GM23248 (cell line): ENCODE data around the gene AASDH. TPM values are rescaled to one million over a fixed set of nuclear protein-coding genes. Genes with fewer than 3 reads are reported as not detected.
A peak's percentile ranks its signal among the peaks of the same experiment; 100 is the strongest.

Experiments used
- DNase-seq: peaks from one replicate; pipeline ENCODE4 v3.0.0-alpha.2; 2015
- H2AFZ ChIP-seq: fragments of 200-600 bp; sonication (generic); 2 replicates; pipeline ENCODE4 v1.6.1; 2016; ENCODE audit warnings: antibody characterized with exemption
- H3F3A ChIP-seq: fragments of 200-600 bp; sonication (generic); 2 replicates; pipeline ENCODE4 v1.6.1; 2016; ENCODE audit warnings: mild to moderate bottlenecking, antibody characterized with exemption, mixed run types; ENCODE audit not compliant: insufficient read depth
- H3K27ac ChIP-seq: fragments of 200-600 bp; sonication (generic); 2 replicates; pipeline ENCODE4 v1.5.1; 2016; ENCODE audit warnings: mild to moderate bottlenecking
- H3K27me3 ChIP-seq: fragments of 200-600 bp; sonication (generic); replicated peaks from 2 replicates; pipeline ENCODE4 v1.6.1; 2016; ENCODE audit warnings: mild to moderate bottlenecking; ENCODE audit not compliant: insufficient read depth
- H3K36me3 ChIP-seq: fragments of 200-600 bp; sonication (generic); 2 replicates; pipeline ENCODE4 v1.6.1; 2016; ENCODE audit warnings: low read depth, mild to moderate bottlenecking
- H3K4me1 ChIP-seq: fragments of 200-600 bp; sonication (generic); 2 replicates; pipeline ENCODE4 v1.6.1; 2016; ENCODE audit warnings: mild to moderate bottlenecking; ENCODE audit not compliant: insufficient read depth
- H3K4me2 ChIP-seq: fragments of 200-600 bp; sonication (generic); one replicate; pipeline ENCODE4 v1.6.1; 2016; ENCODE audit warnings: mild to moderate bottlenecking; ENCODE audit not compliant: unreplicated experiment
- H3K4me3 ChIP-seq: fragments of 200-600 bp; sonication (generic); 2 replicates; pipeline ENCODE4 v1.5.1; 2016; ENCODE audit warnings: mild to moderate bottlenecking
- H3K79me2 ChIP-seq: fragments of 200-600 bp; sonication (generic); 2 replicates; pipeline ENCODE4 v1.6.1; 2016; ENCODE audit warnings: mild to moderate bottlenecking; ENCODE audit not compliant: insufficient read depth
- H3K9ac ChIP-seq: fragments of 200-600 bp; sonication (generic); 2 replicates; pipeline ENCODE4 v1.6.1; 2016; ENCODE audit warnings: mild to moderate bottlenecking
- H3K9me2 ChIP-seq: fragments of 200-600 bp; sonication (generic); 2 replicates; pipeline ENCODE4 v1.6.1; 2016; ENCODE audit warnings: mixed run types, mild to moderate bottlenecking, moderate library complexity; ENCODE audit not compliant: insufficient read depth
- H3K9me3 ChIP-seq: fragments of 200-600 bp; sonication (generic); one replicate; pipeline ENCODE4 v1.6.1; 2017; ENCODE audit warnings: low read depth
- H4K20me1 ChIP-seq: fragments of 200-600 bp; sonication (generic); 2 replicates; pipeline ENCODE4 v1.6.0; 2016; ENCODE audit not compliant: insufficient read depth
- EZH2 ChIP-seq: fragments of 200-600 bp; sonication (generic); IDR thresholded peaks from 2 replicates; pipeline ENCODE4 v1.6.1; 2018; ENCODE audit warnings: antibody characterized with exemption, mild to moderate bottlenecking; ENCODE audit not compliant: insufficient read depth, poor library complexity, severe bottlenecking
- EZH2phosphoT487 ChIP-seq: fragments of 200-600 bp; sonication (generic); IDR thresholded peaks from 2 replicates; pipeline ENCODE4 v1.6.1; 2018; ENCODE audit warnings: antibody characterized with exemption, moderate library complexity, mild to moderate bottlenecking, low read depth; ENCODE audit not compliant: insufficient read depth
- WGBS, 2 experiments: methylation state at CpG; one replicate each; pipeline ENCODE4 v1.1.6; 2015 to 2017; ENCODE audit warnings: low lambda C conversion rate in 2 of 2, low coverage in 1 of 2; ENCODE audit errors: missing lambda C conversion rate in 2 of 2; 5-methylcytosine and 5-hydroxymethylcytosine counted together
- in situ Hi-C: fragments of 300-500 bp; cut with MboI; formaldehyde crosslinking; loops from 2 replicates; pipeline ENCODE4 v1.15.0; 2020
- polyA plus RNA-seq: library from polyadenylated mRNA; unstranded; fragments of >200 nt; fragmentation: Nextera tagmentation; extraction: Ambion mirVana; gene quantifications from 2 replicates; pipeline ENCODE4 v1.2.1, GENCODE V29; 2016
- small RNA-seq: library from RNA; depleted of rRNA; stranded (forward); fragments of <200 nt; gene quantifications from one replicate; pipeline ENCODE3, GENCODE V24; 2014; ENCODE audit warnings: low read depth, low replicate concordance
- total RNA-seq: library from RNA; depleted of rRNA; stranded (reverse); fragments of >200 nt; shearing (Covaris generic); gene quantifications from 2 replicates; pipeline ENCODE4 v1.2.3, GENCODE V29; 2014; rRNA removed

The AASDH gene
- total and polyA plus RNA-seq, 2 experiments from 2014 or later, result 11.5 to 16.5 TPM

DNA sequence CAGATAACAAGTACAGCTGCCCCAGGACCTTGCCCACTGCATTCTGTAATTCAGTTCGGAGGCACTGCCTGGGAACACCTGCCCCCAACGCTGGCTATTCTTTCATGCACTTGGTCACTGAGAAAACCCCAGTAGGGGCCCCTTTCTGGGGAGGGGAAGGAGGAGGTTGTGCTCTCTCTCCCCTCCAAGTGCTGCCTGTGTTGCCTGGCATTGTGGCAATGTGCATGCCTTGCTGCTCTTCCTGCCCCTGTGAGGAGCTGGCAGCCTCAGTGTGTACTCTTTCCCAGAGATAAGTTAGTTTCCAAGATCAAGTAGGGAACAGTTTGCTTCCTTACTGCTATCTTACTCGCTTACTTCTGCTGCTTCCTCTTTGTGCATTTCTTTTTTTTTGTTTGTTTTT is 90.8 kb downstream of the AASDH start:
- 76 to 86% methylated on average over 3 of the region's 3 CpGs for WGBS, 2 experiments
- no peak overlapping the region for H3K9ac ChIP-seq
- H3K4me2 ChIP-seq, result no peak overlapping the region
- no peaks in the 10 kb centered on the region for H3K9me2 ChIP-seq
- H4K20me1 ChIP-seq, result no peaks in the 10 kb centered on the region
- H3K36me3 ChIP-seq, result no peaks in the 10 kb centered on the region
- no peaks in the 10 kb centered on the region for H3K79me2 ChIP-seq
- peaks cover 10% of the 10 kb centered on the region; the same call in 1 of the 2 replicates for H3F3A ChIP-seq
- H3K9me3 ChIP-seq, result no peaks in the 10 kb centered on the region
- no peak overlapping the region for H2AFZ ChIP-seq
- TF ChIP-seq EZH2phosphoT487 (no peak), EZH2 (no peak)
- H3K27ac ChIP-seq, result no peak overlapping the region
- in situ Hi-C loops, result no loop called here
- DNase-seq, result no peak
- 0 out of 2 replicates have a peak, but pooled peaks cover 5% of the 10 kb centered on the region for H3K4me1 ChIP-seq
- no peak overlapping the region for H3K4me3 ChIP-seq
- peaks cover 11% of the 10 kb centered on the region; the same call in 1 of the 2 replicates for H3K27me3 ChIP-seq

- in situ Hi-C loops, result no loop called here
- Histone ChIP-seq H3K36me3 (no peaks in the 10 kb centered on the region), H3K79me2 (no peaks in the 10 kb centered on the region), H3K4me1 (no peaks in the 10 kb centered on the region), H4K20me1 (no peaks in the 10 kb centered on the region), H2AFZ (no peak overlapping the region), H3K4me3 (no peak overlapping the region), H3K4me2 (no peak overlapping the region), H3F3A (no peaks in the 10 kb centered on the region), H3K27me3 (peaks cover 11% of the 10 kb centered on the region; the same call in 1 of the 2 replicates), H3K9me3 (no peaks in the 10 kb centered on the region), H3K9me2 (no peaks in the 10 kb centered on the region), H3K27ac (no peak overlapping the region), H3K9ac (no peak overlapping the region)
- no peak for DNase-seq
- no peak for TF ChIP-seq EZH2
- no peak for TF ChIP-seq EZH2phosphoT487
These were observed 94.2 kb downstream of the AASDH start for GRCh38 chr4:56293121-56293520.

DNA sequence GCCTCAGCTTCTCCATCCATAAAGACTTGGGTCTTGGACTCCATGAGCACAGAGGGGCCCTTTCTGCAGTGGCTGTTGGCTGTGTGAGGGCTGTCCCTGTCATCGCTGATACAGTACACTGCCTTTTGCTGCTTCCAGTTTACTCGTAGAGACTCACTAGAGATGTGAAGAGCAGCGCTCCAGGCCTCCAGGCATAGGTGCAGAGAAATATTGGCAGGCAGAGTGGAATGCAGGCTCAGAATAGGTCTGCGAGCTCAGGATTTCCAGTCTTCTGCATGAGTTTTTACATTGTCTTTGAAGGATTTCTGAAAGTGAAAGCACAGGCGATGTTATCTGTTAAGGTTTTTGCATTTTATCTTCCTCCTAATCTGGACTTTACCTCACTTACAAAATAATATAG is 97.4 kb downstream of the AASDH start:
- Histone ChIP-seq H3K4me2 (peak overlapping the region; percentile 83), H3K9me3 (no peaks in the 10 kb centered on the region), H3K4me3 (peak overlapping the region; percentile 39), H3K4me1 (no peaks in the 10 kb centered on the region), H3K9ac (no peak overlapping the region), H3K27me3 (peaks cover 11% of the 10 kb centered on the region; the same call in 1 of the 2 replicates), H4K20me1 (no peaks in the 10 kb centered on the region), H3K9me2 (no peaks in the 10 kb centered on the region), H3K79me2 (no peaks in the 10 kb centered on the region), H3K27ac (no peak overlapping the region), H3K36me3 (no peaks in the 10 kb centered on the region), H3F3A (no peaks in the 10 kb centered on the region), H2AFZ (peak overlapping the region; percentile 72)
- DNase-seq, result peak; percentile 17
- WGBS, 2 experiments, result 13 to 14% methylated on average over 5 of the region's 5 CpGs
- TF ChIP-seq EZH2, result no peak
- TF ChIP-seq EZH2phosphoT487, result no peak
- in situ Hi-C loops, result no loop called here

- no peak for DNase-seq
- Histone ChIP-seq H4K20me1 (no peaks in the 10 kb centered on the region), H3K36me3 (no peaks in the 10 kb centered on the region), H3K9me2 (no peaks in the 10 kb centered on the region), H3F3A (no peaks in the 10 kb centered on the region), H3K4me1 (no peaks in the 10 kb centered on the region), H3K4me3 (no peak overlapping the region), H3K79me2 (no peaks in the 10 kb centered on the region), H2AFZ (no peak overlapping the region), H3K9ac (no peak overlapping the region), H3K9me3 (no peaks in the 10 kb centered on the region), H3K4me2 (no peak overlapping the region), H3K27me3 (peaks cover 11% of the 10 kb centered on the region; the same call in 1 of the 2 replicates), H3K27ac (no peak overlapping the region)
- in situ Hi-C loops, result no loop called here
- 67 to 68% methylated on average over 3 of the region's 3 CpGs for WGBS, 2 experiments
- TF ChIP-seq EZH2 (no peak), EZH2phosphoT487 (no peak)
These were observed 98.6 kb downstream of the AASDH start for GRCh38 chr4:56288663-56289062.

Small RNA genes lying within 50 kb of the gene (small RNA-seq; reads per million reads assigned to genes)
- gene RNU6-197P, result not detected

Other genes with a start within 250 kb of the AASDH start
- 8.5 and 19.1 TPM in 2 replicates for gene PPAT, start 48.1 kb upstream of the AASDH start, total RNA-seq
- 8.0 and 8.6 TPM in 2 replicates for gene PPAT, start 48.1 kb upstream of the AASDH start, polyA plus RNA-seq
- 40.2 and 42.4 TPM in 2 replicates for gene PAICS, start 48.8 kb upstream of the AASDH start, total RNA-seq
- gene PAICS, start 48.8 kb upstream of the AASDH start, polyA plus RNA-seq, result 80.2 and 82.2 TPM in 2 replicates
- gene SRP72, start 80.1 kb upstream of the AASDH start, total RNA-seq, result 64.7 and 70.0 TPM in 2 replicates
- 128 and 146 TPM in 2 replicates for gene SRP72, start 80.1 kb upstream of the AASDH start, polyA plus RNA-seq
- gene ARL9, start 118.3 kb upstream of the AASDH start, total RNA-seq, result not detected in 2 replicates
- gene ARL9, start 118.3 kb upstream of the AASDH start, polyA plus RNA-seq, result 0.24 and 0.29 TPM in 2 replicates